HepG2 (cell line): ENCODE data around the gene TEX51. TPM values are rescaled to one million over a fixed set of nuclear protein-coding genes. Genes with fewer than 3 reads are reported as not detected.

ENCODE experiments used
- ATAC-seq: fragments of 200-7000 bp; cut with Tn5 transposase; 3 replicates; pipeline ENCODE4 v1.9.1; 2020; ENCODE audit warnings: mild to moderate bottlenecking, moderate library complexity
- BruUV-seq: library from RNA; stranded (reverse); fragments of 400-500 nt; replicated peaks from 2 replicates; lab custom pipeline; 2021; lab: Mats Ljungman, UMichigan
- CTCF ChIA-PET: fragments of 300-600 bp; formaldehyde crosslinking; extraction: SDS; loops from one replicate; lab custom pipeline; 2021; ENCODE audit warnings: low total read pairs, inconsistent platforms, low intra/inter-chr PET ratio; lab: Yijun Ruan, JAX
- POLR2A ChIA-PET: fragments of 350-600 bp; sonication (Branson Sonifier 250); formaldehyde crosslinking; loops from one replicate; lab custom pipeline; 2020; ENCODE audit warnings: antibody characterized with exemption, inconsistent platforms; lab: Yijun Ruan, JAX
- DNase-seq: peaks from one replicate; pipeline ENCODE4 v3.0.0-alpha.2; 2015; ENCODE audit warnings: low spot score
- FAIRE-seq: peaks from 3 replicates; lab custom pipeline; 2011; peaks lifted over from hg19 to GRCh38; lab: Jason Lieb, UNC
- H2AFZ ChIP-seq: one replicate; pipeline ENCODE4 v1.6.1; 2011; ENCODE audit warnings: low read length, inconsistent platforms
- H3K27ac ChIP-seq: fragments of 300-600 bp; 3 replicates; pipeline ENCODE4 v1.8.0; 2011; ENCODE audit warnings: mixed run types, mild to moderate bottlenecking, mixed read lengths, low read length, inconsistent platforms; ENCODE audit not compliant: insufficient read depth; ENCODE audit errors: extremely low read length
- H3K27me3 ChIP-seq, 2 experiments: fragments of 200-600 bp in 1 of 2; 2 replicates in 1 of 2; 3 replicates in 1 of 2; pipeline versions ENCODE4 v1.6.0 to v1.8.0; 2011; ENCODE audit warnings: low read length in 2 of 2, mild to moderate bottlenecking in 2 of 2, moderate library complexity in 2 of 2, inconsistent platforms in 1 of 2; ENCODE audit not compliant: insufficient read depth in 2 of 2, control insufficient read depth in 1 of 2
- H3K36me3 ChIP-seq, 2 experiments: fragments of 200-600 bp in 1 of 2; replicated peaks in 1 of 2; 2 replicates in 1 of 2; 3 replicates in 1 of 2; pipeline versions ENCODE4 v1.5.1 to v1.8.0; 2011; ENCODE audit warnings: low read length in 2 of 2, inconsistent platforms in 1 of 2; ENCODE audit not compliant: insufficient read depth in 2 of 2, control insufficient read depth in 1 of 2
- H3K4me1 ChIP-seq: 2 replicates; pipeline ENCODE4 v1.5.1; 2012; ENCODE audit warnings: low read length, inconsistent platforms; ENCODE audit not compliant: insufficient read depth
- H3K4me2 ChIP-seq: 2 replicates; pipeline ENCODE4 v1.6.0; 2011; ENCODE audit warnings: low read depth, low read length, inconsistent platforms
- H3K4me3 ChIP-seq, 3 experiments: fragments of 200-600 bp in 1 of 3; sonication (generic), shearing (Covaris generic) in 1 of 3; replicated peaks in 1 of 3; 2 replicates each; pipeline ENCODE4 v1.5.1; 2011 to 2016; ENCODE audit warnings: low read length in 3 of 3, inconsistent platforms in 2 of 3, low read depth in 2 of 3, mild to moderate bottlenecking in 2 of 3, control low read depth in 1 of 3, mixed read lengths in 1 of 3; ENCODE audit not compliant: insufficient read depth in 1 of 3
- H3K79me2 ChIP-seq: one replicate; pipeline ENCODE4 v1.6.1; 2011; ENCODE audit warnings: low read length, inconsistent platforms; ENCODE audit not compliant: insufficient read depth
- H3K9ac ChIP-seq: 2 replicates; pipeline ENCODE4 v1.6.0; 2011; ENCODE audit warnings: mild to moderate bottlenecking, low read depth, low read length, inconsistent platforms; ENCODE audit not compliant: insufficient read depth
- H3K9me3 ChIP-seq: 2 replicates; pipeline ENCODE4 v1.5.1; 2012; ENCODE audit warnings: mild to moderate bottlenecking, low read length
- H4K20me1 ChIP-seq: 2 replicates; pipeline ENCODE4 v1.6.0; 2011; ENCODE audit warnings: inconsistent platforms, mild to moderate bottlenecking, low read length, moderate library complexity; ENCODE audit not compliant: insufficient read depth
- DMAP1 ChIP-seq: IDR thresholded peaks from 2 replicates; pipeline ENCODE4 v1.6.1; 2016
- MED8 ChIP-seq: sonication (generic); formaldehyde crosslinking; IDR thresholded peaks from 2 replicates; pipeline ENCODE4 v1.8.1; 2023; ENCODE audit warnings: mild to moderate bottlenecking, missing genetic modification reagents; ENCODE audit not compliant: insufficient replicate concordance
- RBAK ChIP-seq: sonication (generic); formaldehyde crosslinking; IDR thresholded peaks from 2 replicates; pipeline ENCODE4 v1.5.1; 2020; ENCODE audit warnings: mild to moderate bottlenecking, missing genetic modification reagents
- SIN3A ChIP-seq: IDR thresholded peaks from 2 replicates; pipeline ENCODE4 v1.6.1; 2011; ENCODE audit warnings: low read depth, mild to moderate bottlenecking, control low read depth, low read length, borderline replicate concordance
- ZFP1 ChIP-seq: IDR thresholded peaks from 2 replicates; pipeline ENCODE4 v1.6.1; 2016
- ZNF234 ChIP-seq: sonication (generic); formaldehyde crosslinking; conservative IDR thresholded peaks from 2 replicates; pipeline ENCODE4 v1.5.1; 2020; ENCODE audit warnings: mild to moderate bottlenecking, missing genetic modification reagents
- ZNF550 ChIP-seq: sonication (generic); formaldehyde crosslinking; IDR thresholded peaks from 2 replicates; pipeline ENCODE4 v1.4.0; 2020; ENCODE audit warnings: mild to moderate bottlenecking, missing genetic modification reagents, borderline replicate concordance
- ZNF570 ChIP-seq: sonication (generic); formaldehyde crosslinking; IDR thresholded peaks from 2 replicates; pipeline ENCODE4 v1.4.0; 2020; ENCODE audit warnings: mild to moderate bottlenecking, missing genetic modification reagents, borderline replicate concordance
- ZNF674 ChIP-seq: sonication (generic); formaldehyde crosslinking; IDR thresholded peaks from 2 replicates; pipeline ENCODE4 v1.5.0; 2020; ENCODE audit warnings: low read depth, mild to moderate bottlenecking, missing genetic modification reagents
- ZNF709 ChIP-seq: sonication (generic); formaldehyde crosslinking; IDR thresholded peaks from 2 replicates; pipeline ENCODE4 v1.5.0; 2020; ENCODE audit warnings: mild to moderate bottlenecking, missing genetic modification reagents
- WGBS: methylation state at CpG from one replicate; pipeline ENCODE4 v1.1.6; 2017; ENCODE audit warnings: low lambda C conversion rate; 5-methylcytosine and 5-hydroxymethylcytosine counted together
- in situ Hi-C: cut with HindIII; loops from 2 replicates; pipeline ENCODE4 v1.10.0; 2017; ENCODE audit warnings: low pct_unique_long_range_greater_than_20kb; ENCODE audit not compliant: extremely low pct_ligation_motif_present
- intact Hi-C: fragments of 100-400 bp; cut with micrococcal nuclease; formaldehyde crosslinking; loops from one replicate; pipeline ENCODE4 v1.10.0; 2022; ENCODE audit not compliant: unreplicated experiment
- polyA plus RNA-seq, 8 experiments: library from polyadenylated mRNA; depleted of rRNA in 3 of 8; stranded (reverse) in 7 of 8; unstranded in 1 of 8; fragments of >200 nt; fragmentation: Illumina TruSeq in 4 of 8; extraction: Trizol in 4 of 8; gene quantifications; 2 replicates each; pipeline versions ENCODE4 v1.2.1 to v1.2.3, GENCODE V29; 2011 to 2016; ENCODE audit warnings: low read depth in 4 of 8, missing spikeins in 1 of 8, mixed read lengths in 1 of 8; ENCODE audit not compliant: insufficient read depth in 1 of 8
- total RNA-seq, 5 experiments: library from RNA; depleted of rRNA; stranded (reverse); fragments of >200 nt; fragmentation: Illumina TruSeq; extraction: Trizol; gene quantifications; 2 replicates each; pipeline ENCODE4 v1.2.3, GENCODE V29; 2016; ENCODE audit warnings: low read depth in 1 of 5
- TF ChIP-seq, protein P1 (sequence below): sonication (generic); formaldehyde crosslinking; IDR thresholded peaks from 2 replicates; pipeline ENCODE4 v1.5.0; 2020; ENCODE audit warnings: missing genetic modification reagents

TEX51 gene
- total and polyA plus RNA-seq, 2 of the 13 experiments (the other 11 are each of a cell fraction or from before 2014, with no cell fraction given), result not detected

DNA sequence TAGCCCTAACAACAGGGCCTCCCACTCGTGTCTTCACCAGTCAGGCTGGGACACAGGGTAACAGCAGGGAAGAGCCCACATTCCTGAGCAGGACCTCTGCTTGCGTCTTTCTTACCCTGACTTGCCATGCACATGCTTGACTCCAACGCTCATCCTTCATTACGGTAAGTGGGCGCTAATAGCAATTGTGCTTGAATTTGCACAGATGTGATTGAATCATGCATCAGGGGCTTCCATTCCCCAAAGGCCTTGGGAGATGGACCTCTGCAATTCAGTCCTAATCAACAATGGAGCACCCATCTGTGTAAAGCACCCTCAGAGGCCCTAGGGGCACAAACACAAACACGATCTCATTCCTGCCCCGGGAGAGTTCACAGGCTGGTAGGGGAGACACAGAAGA lies 13.5 kb downstream of the TEX51 start (continued):
- TF ChIP-seq ZNF550 (CRISPR knock-in tag), result no peak
- TF ChIP-seq MED8, result no peak
- TF ChIP-seq ZNF570 (CRISPR knock-in tag), result no peak
- TF ChIP-seq ZNF674 (CRISPR knock-in tag), result no peak
- TF ChIP-seq ZNF234 (CRISPR knock-in tag), result no peak
- no peak for TF ChIP-seq SIN3A
- TF ChIP-seq, protein P1, sequence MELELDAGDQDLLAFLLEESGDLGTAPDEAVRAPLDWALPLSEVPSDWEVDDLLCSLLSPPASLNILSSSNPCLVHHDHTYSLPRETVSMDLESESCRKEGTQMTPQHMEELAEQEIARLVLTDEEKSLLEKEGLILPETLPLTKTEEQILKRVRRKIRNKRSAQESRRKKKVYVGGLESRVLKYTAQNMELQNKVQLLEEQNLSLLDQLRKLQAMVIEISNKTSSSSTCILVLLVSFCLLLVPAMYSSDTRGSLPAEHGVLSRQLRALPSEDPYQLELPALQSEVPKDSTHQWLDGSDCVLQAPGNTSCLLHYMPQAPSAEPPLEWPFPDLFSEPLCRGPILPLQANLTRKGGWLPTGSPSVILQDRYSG (CRISPR knock-in tag), result no peak
- TF ChIP-seq ZFP1 (CRISPR knock-in tag), result no peak

DNA sequence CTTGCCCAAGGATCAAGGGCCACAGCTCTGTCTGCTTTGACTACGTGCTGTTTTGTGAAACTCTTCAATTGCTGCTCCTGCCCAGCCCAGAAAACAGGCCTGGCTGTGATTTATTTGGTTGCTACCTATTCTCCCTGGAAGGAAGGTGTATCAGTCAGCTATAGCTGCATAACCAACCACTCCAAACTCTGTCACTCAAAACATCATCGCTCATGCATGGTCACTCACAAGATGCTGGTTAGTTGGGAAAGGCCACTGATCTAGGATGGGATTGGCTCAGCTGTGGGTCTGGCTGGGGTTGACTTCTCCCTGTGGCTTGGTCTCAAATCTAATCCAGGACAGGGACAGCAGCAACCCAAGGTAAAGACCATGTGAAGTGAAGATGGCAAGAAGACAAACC lies 14.6 kb downstream of the TEX51 start:
- no peaks in the 10 kb centered on the region for H4K20me1 ChIP-seq
- 17% methylated on average over 2 of the region's 2 CpGs for WGBS
- POLR2A ChIA-PET, result no interaction called here

More for the DNA sequence above, 14.6 kb downstream of the TEX51 start:
- Histone ChIP-seq H3K9me3 (no peaks in the 10 kb centered on the region), H3K27me3 (peaks cover 0 to 29% of the 10 kb centered on the region in 2 experiments; a peak in 3 of 5 replicates), H3K79me2 (no peaks in the 10 kb centered on the region), H3K4me3 (no peak overlapping the region)
- in situ Hi-C loops, result no loop called here
- no peak for ATAC-seq
- TF ChIP-seq RBAK (CRISPR knock-in tag), result peak; percentile 76; the same call in 1 of the 2 replicates
- TF ChIP-seq DMAP1 (CRISPR knock-in tag), result no peak
- TF ChIP-seq ZNF709 (CRISPR knock-in tag), result no peak
- TF ChIP-seq, all 625 proteins: peak for 1
- Histone ChIP-seq H3K36me3 (no peaks in the 10 kb centered on the region), H3K27ac (no peak overlapping the region), H3K9ac (no peak overlapping the region), H3K4me2 (no peak overlapping the region), H3K4me1 (no peaks in the 10 kb centered on the region), H2AFZ (no peak overlapping the region)
- CTCF ChIA-PET, result no interaction called here
- DNase-seq, result no peak
- FAIRE-seq, result no peak
- intact Hi-C loops, result no loop called here
- BruUV-seq, result no TSS peak
